Prostate gland (tissue), 2 donors: ENCODE data around the gene KRTAP4-16.
"Not testable (repeated sequence)": the region's sequence is repeated elsewhere in the genome, so short reads cannot be mapped to it uniquely, and the experiment has no call there.

Experiments used
- POLR2A ChIP-seq: fragments of 450-650 bp; IDR thresholded peaks from one replicate; pipeline ENCODE4 v1.6.1; 2016; ENCODE audit warnings: antibody characterized with exemption, mild to moderate bottlenecking
- POLR2AphosphoS5 ChIP-seq: sonication (generic); formaldehyde crosslinking; IDR thresholded peaks from one replicate; pipeline ENCODE4 v1.6.1; 2017; ENCODE audit warnings: antibody characterized with exemption
- TF ChIP-seq, protein P1 (sequence below), 4 experiments: fragments of 200-600 bp in 2 of 4; fragments of 450-650 bp in 2 of 4; sonication (generic) in 2 of 4; IDR thresholded peaks; 1 replicate in 3 of 4; 2 replicates in 1 of 4; pipeline ENCODE4 v1.5.1; 2016 to 2019; ENCODE audit warnings: antibody characterized with exemption in 4 of 4, mild to moderate bottlenecking in 2 of 4, moderate library complexity in 2 of 4

DNA sequence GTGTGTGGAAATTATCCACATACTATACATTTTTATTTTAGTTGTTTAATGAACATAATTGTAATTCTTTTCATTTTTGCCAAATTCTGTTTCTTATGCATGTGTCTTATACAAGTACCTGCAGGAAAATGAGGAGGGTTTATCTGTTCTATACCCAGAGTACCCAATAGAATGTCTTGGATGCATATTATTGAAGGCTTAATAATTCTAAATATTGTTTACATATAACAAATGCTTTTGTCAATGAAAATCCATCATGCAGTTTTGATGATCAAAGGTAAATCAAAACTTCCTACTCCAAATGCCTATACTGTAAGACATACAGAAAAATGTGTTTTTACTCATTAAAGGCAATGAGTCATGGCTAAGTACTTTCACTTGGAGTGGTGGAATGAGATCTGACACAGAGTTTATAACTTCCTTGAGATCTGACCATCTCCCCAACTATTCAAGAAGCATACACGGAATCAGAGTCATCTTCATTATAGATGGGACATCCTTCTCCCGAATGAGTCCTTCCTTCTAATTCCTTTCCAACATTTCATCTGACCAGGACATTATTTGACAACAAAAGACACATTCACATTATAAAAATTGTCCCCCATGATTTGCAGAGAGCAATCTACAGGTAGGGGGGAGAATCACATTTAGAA is 2.5 kb upstream of the KRTAP4-16 start:
- TF ChIP-seq, protein P1, sequence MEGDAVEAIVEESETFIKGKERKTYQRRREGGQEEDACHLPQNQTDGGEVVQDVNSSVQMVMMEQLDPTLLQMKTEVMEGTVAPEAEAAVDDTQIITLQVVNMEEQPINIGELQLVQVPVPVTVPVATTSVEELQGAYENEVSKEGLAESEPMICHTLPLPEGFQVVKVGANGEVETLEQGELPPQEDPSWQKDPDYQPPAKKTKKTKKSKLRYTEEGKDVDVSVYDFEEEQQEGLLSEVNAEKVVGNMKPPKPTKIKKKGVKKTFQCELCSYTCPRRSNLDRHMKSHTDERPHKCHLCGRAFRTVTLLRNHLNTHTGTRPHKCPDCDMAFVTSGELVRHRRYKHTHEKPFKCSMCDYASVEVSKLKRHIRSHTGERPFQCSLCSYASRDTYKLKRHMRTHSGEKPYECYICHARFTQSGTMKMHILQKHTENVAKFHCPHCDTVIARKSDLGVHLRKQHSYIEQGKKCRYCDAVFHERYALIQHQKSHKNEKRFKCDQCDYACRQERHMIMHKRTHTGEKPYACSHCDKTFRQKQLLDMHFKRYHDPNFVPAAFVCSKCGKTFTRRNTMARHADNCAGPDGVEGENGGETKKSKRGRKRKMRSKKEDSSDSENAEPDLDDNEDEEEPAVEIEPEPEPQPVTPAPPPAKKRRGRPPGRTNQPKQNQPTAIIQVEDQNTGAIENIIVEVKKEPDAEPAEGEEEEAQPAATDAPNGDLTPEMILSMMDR (IDR thresholded peaks at IDR 0.05) = not testable (repeated sequence)
- TF ChIP-seq POLR2A, POLR2AphosphoS5: not testable (repeated sequence)
